GM23338 (cell line): ENCODE data around the gene MED13L. TPM values are rescaled to one million over a fixed set of nuclear protein-coding genes. Genes with fewer than 3 reads are reported as not detected.

Source experiments
- ATAC-seq: fragments of 200-7000 bp; cut with Tn5 transposase; 3 replicates; pipeline ENCODE4 v1.9.1; 2020
- DNase-seq: peaks from one replicate; pipeline ENCODE4 v3.0.0-alpha.2; 2015; ENCODE audit warnings: low spot score
- H2AFZ ChIP-seq: fragments of 200-600 bp; sonication (generic); 2 replicates; pipeline ENCODE4 v1.8.0; 2016; ENCODE audit warnings: antibody characterized with exemption, mild to moderate bottlenecking, moderate library complexity
- H3F3A ChIP-seq: fragments of 200-600 bp; sonication (generic); replicated peaks from 2 replicates; pipeline ENCODE4 v1.8.0; 2017; ENCODE audit warnings: antibody characterized with exemption, mixed run types, low read depth
- H3K27ac ChIP-seq: fragments of 200-600 bp; sonication (generic); 2 replicates; pipeline ENCODE4 v1.6.1; 2016; ENCODE audit warnings: low read depth
- H3K27me3 ChIP-seq: fragments of 200-600 bp; sonication (generic); 2 replicates; pipeline ENCODE4 v1.8.0; 2016; ENCODE audit warnings: mild to moderate bottlenecking, mixed run types, moderate library complexity; ENCODE audit not compliant: insufficient read depth
- H3K36me3 ChIP-seq: fragments of 200-600 bp; sonication (generic); 2 replicates; pipeline ENCODE4 v1.8.0; 2016; ENCODE audit warnings: mild to moderate bottlenecking; ENCODE audit not compliant: insufficient read depth
- H3K4me1 ChIP-seq: fragments of 200-600 bp; sonication (generic); 2 replicates; pipeline ENCODE4 v1.8.0; 2016; ENCODE audit warnings: mild to moderate bottlenecking, moderate library complexity; ENCODE audit not compliant: insufficient read depth
- H3K4me2 ChIP-seq: fragments of 200-600 bp; sonication (generic); 2 replicates; pipeline ENCODE4 v1.7.1; 2017; ENCODE audit warnings: mixed run types
- H3K4me3 ChIP-seq: fragments of 200-600 bp; sonication (generic); 2 replicates; pipeline ENCODE4 v1.6.1; 2016; ENCODE audit warnings: mixed run types
- H3K79me2 ChIP-seq: fragments of 200-600 bp; sonication (generic); replicated peaks from 2 replicates; pipeline ENCODE4 v1.8.0; 2017; ENCODE audit warnings: mild to moderate bottlenecking; ENCODE audit not compliant: insufficient read depth
- H3K9me2 ChIP-seq: fragments of 200-600 bp; sonication (generic); 2 replicates; pipeline ENCODE4 v1.8.0; 2017; ENCODE audit not compliant: insufficient read depth
- H4K20me1 ChIP-seq: fragments of 200-600 bp; sonication (generic); replicated peaks from 2 replicates; pipeline ENCODE4 v1.8.0; 2017; ENCODE audit warnings: mild to moderate bottlenecking; ENCODE audit not compliant: insufficient read depth
- H3K27ac Mint-ChIP-seq: 2 replicates; pipeline ENCODE4 v1.8.0; 2020; ENCODE audit warnings: inconsistent platforms, mild to moderate bottlenecking, moderate library complexity, mixed read lengths
- H3K27me3 Mint-ChIP-seq: 3 replicates; pipeline ENCODE4 v1.8.0; 2022; ENCODE audit warnings: low read depth, mild to moderate bottlenecking, moderate library complexity, mixed read lengths, inconsistent platforms; ENCODE audit not compliant: insufficient read depth, poor library complexity
- H3K36me3 Mint-ChIP-seq: 3 replicates; pipeline ENCODE4 v1.8.0; 2021; ENCODE audit warnings: low read depth, mild to moderate bottlenecking, inconsistent platforms, moderate library complexity, mixed read lengths
- H3K4me1 Mint-ChIP-seq: 3 replicates; pipeline ENCODE4 v1.8.0; 2020; ENCODE audit warnings: mild to moderate bottlenecking, inconsistent platforms, mixed read lengths
- H3K4me3 Mint-ChIP-seq: 3 replicates; pipeline ENCODE4 v1.8.0; 2021; ENCODE audit warnings: moderate library complexity, mild to moderate bottlenecking, inconsistent platforms, mixed read lengths
- H3K9me3 Mint-ChIP-seq: 3 replicates; pipeline ENCODE4 v1.8.0; 2020; ENCODE audit warnings: moderate library complexity, mild to moderate bottlenecking, inconsistent platforms, mixed read lengths
- CREB1 ChIP-seq: fragments of 250-450 bp; sonication (Bioruptor Pico); IDR thresholded peaks from 2 replicates; pipeline ENCODE4 v1.5.0; 2020; ENCODE audit warnings: low read depth, mild to moderate bottlenecking, moderate library complexity
- CTCF ChIP-seq, 2 experiments: fragments of 200-600 bp in 1 of 2; sonication (generic) in 1 of 2; conservative IDR thresholded peaks; 2 replicates each; pipeline versions ENCODE4 v1.5.1 to v1.6.1; 2016 to 2017; ENCODE audit warnings: antibody characterized with exemption in 2 of 2, low read depth in 2 of 2, mild to moderate bottlenecking in 2 of 2, moderate library complexity in 1 of 2
- ETS1 ChIP-seq: IDR thresholded peaks from 2 replicates; pipeline ENCODE4 v1.6.1; 2016; ENCODE audit warnings: antibody characterized with exemption
- EZH2 ChIP-seq: fragments of 200-600 bp; sonication (generic); IDR thresholded peaks from one replicate; pipeline ENCODE4 v1.8.0; 2017; ENCODE audit warnings: antibody characterized with exemption, mild to moderate bottlenecking, low read depth; ENCODE audit not compliant: unreplicated experiment
- EZH2phosphoT487 ChIP-seq: fragments of 200-600 bp; sonication (generic); IDR thresholded peaks from one replicate; pipeline ENCODE4 v1.8.1; 2018; ENCODE audit warnings: antibody characterized with exemption; ENCODE audit not compliant: unreplicated experiment
- NANOG ChIP-seq: IDR thresholded peaks from 2 replicates; pipeline ENCODE4 v1.6.1; 2016; ENCODE audit warnings: antibody characterized with exemption, borderline replicate concordance
- POLR2AphosphoS5 ChIP-seq: IDR thresholded peaks from 2 replicates; pipeline ENCODE4 v1.6.1; 2016; ENCODE audit warnings: antibody characterized with exemption, low read depth
- REST ChIP-seq: IDR thresholded peaks from one replicate; pipeline ENCODE4 v1.6.1; 2018; ENCODE audit warnings: antibody characterized with exemption; ENCODE audit not compliant: unreplicated experiment
- STAT1 ChIP-seq: IDR thresholded peaks from one replicate; pipeline ENCODE4 v1.6.1; 2016; ENCODE audit warnings: antibody characterized with exemption; ENCODE audit not compliant: unreplicated experiment
- ZNF114 ChIP-seq: fragments of 250-450 bp; sonication (Bioruptor Pico); IDR thresholded peaks from 2 replicates; pipeline ENCODE4 v1.5.0; 2020; ENCODE audit warnings: mild to moderate bottlenecking, moderate library complexity
- ZNF462 ChIP-seq: fragments of 250-450 bp; sonication (Bioruptor Pico); IDR thresholded peaks from 2 replicates; pipeline ENCODE4 v1.5.0; 2020; ENCODE audit warnings: mild to moderate bottlenecking, moderate library complexity
- polyA plus RNA-seq: library from polyadenylated mRNA; unstranded; fragments of >200 nt; fragmentation: Nextera tagmentation; extraction: Ambion mirVana; gene quantifications from 2 replicates; pipeline ENCODE4 v1.2.1, GENCODE V29; 2016
- total RNA-seq: library from RNA; depleted of rRNA; stranded (reverse); fragments of >200 nt; shearing (Covaris generic); gene quantifications from 2 replicates; pipeline ENCODE4 v1.2.3, GENCODE V29; 2014

Gene MED13L
- total and polyA plus RNA-seq, 2 experiments from 2014 or later, result 20.9 to 73.6 TPM

- ATAC-seq, result no peak
- no peak overlapping the region for H3K4me3 ChIP-seq
- H4K20me1 ChIP-seq, result peaks cover 5% of the 10 kb centered on the region
- H3K79me2 ChIP-seq, result peaks cover 56% of the 10 kb centered on the region
- H3K27me3 ChIP-seq, result no peaks in the 10 kb centered on the region
- no peak for TF ChIP-seq POLR2AphosphoS5
- no peak for TF ChIP-seq ZNF462 (CRISPR knock-in tag)
- no peak for TF ChIP-seq EZH2phosphoT487
- TF ChIP-seq CREB1 (CRISPR knock-in tag), result no peak
- TF ChIP-seq EZH2, result no peak
- TF ChIP-seq ETS1, result no peak
- no peak for TF ChIP-seq NANOG
- TF ChIP-seq REST, result no peak
- TF ChIP-seq CTCF (conservative IDR thresholded peaks at IDR 0.05; ENCODE audit: low read depth in 2 of 2), result no peak
- TF ChIP-seq ZNF114 (CRISPR knock-in tag), result no peak
- TF ChIP-seq STAT1, result no peak
- peaks cover 9% of the 10 kb centered on the region for H3K27me3 Mint-ChIP-seq
- H3K9me3 Mint-ChIP-seq, result no peaks in the 10 kb centered on the region
- peaks cover 10% of the 10 kb centered on the region; the same call in 2 of the 3 replicates for H3K4me1 Mint-ChIP-seq
- H2AFZ ChIP-seq, result no peak overlapping the region
- no peak overlapping the region for H3K27ac Mint-ChIP-seq
- H3K4me3 Mint-ChIP-seq, result no peak overlapping the region
- H3K36me3 Mint-ChIP-seq, result peaks cover 6% of the 10 kb centered on the region; the same call in 1 of the 3 replicates
- no peak overlapping the region for H3K4me2 ChIP-seq
- H3K9me2 ChIP-seq, result no peaks in the 10 kb centered on the region
- no peak for DNase-seq
- H3F3A ChIP-seq, result no peaks in the 10 kb centered on the region
- peaks cover 3% of the 10 kb centered on the region; the same call in 1 of the 2 replicates for H3K4me1 ChIP-seq
- H3K27ac ChIP-seq, result no peak overlapping the region
- H3K36me3 ChIP-seq, result no peaks in the 10 kb centered on the region
Measured at GRCh38 chr12:116101991-116102390, 175.5 kb downstream of the MED13L start.
